Tibial nerve (tissue), 4 donors: ENCODE data around the gene U2AF1L4. TPM values are rescaled to one million over a fixed set of nuclear protein-coding genes. Genes with fewer than 3 reads are reported as not detected.

ENCODE experiments used
- DNase-seq, 2 donors: peaks; one replicate each; pipeline ENCODE4 v3.0.0-alpha.2; 2019; ENCODE audit warnings: low spot score in 2 of 2
- H3K27ac ChIP-seq, 4 donors: fragments of 200-600 bp; sonication (generic) in 3 of 4; one replicate each; pipeline ENCODE4 v1.5.1; 2017 to 2019; ENCODE audit warnings: mild to moderate bottlenecking in 1 of 4
- H3K27me3 ChIP-seq, 2 donors: fragments of 200-600 bp; sonication (generic) in 1 of 2; one replicate each; pipeline versions ENCODE4 v1.5.1 to v1.6.0; 2017 to 2019
- H3K36me3 ChIP-seq, 3 donors: fragments of 200-600 bp; sonication (generic); one replicate each; pipeline ENCODE4 v1.5.1; 2018 to 2019
- H3K4me1 ChIP-seq, 4 donors: fragments of 200-600 bp; sonication (generic) in 3 of 4; one replicate each; pipeline ENCODE4 v1.5.1; 2017 to 2019
- H3K4me3 ChIP-seq, 4 donors: fragments of 200-600 bp; sonication (generic) in 3 of 4; one replicate each; pipeline ENCODE4 v1.5.1; 2017 to 2019; ENCODE audit warnings: mild to moderate bottlenecking in 1 of 4, moderate library complexity in 1 of 4
- H3K9me3 ChIP-seq, 4 donors: fragments of 200-600 bp; sonication (generic) in 3 of 4; one replicate each; pipeline ENCODE4 v1.5.1; 2017 to 2019
- CTCF ChIP-seq, 5 experiments: fragments of 200-600 bp in 3 of 5; fragments of 450-650 bp in 2 of 5; sonication (generic) in 3 of 5; IDR thresholded peaks; one replicate each; pipeline ENCODE4 v1.5.1; 2016 to 2019; ENCODE audit warnings: antibody characterized with exemption in 5 of 5, mild to moderate bottlenecking in 3 of 5, moderate library complexity in 2 of 5
- EP300 ChIP-seq, 2 donors: sonication (generic); formaldehyde crosslinking; IDR thresholded peaks; one replicate each; pipeline ENCODE4 v1.6.1; 2017; ENCODE audit warnings: antibody characterized with exemption in 2 of 2, mild to moderate bottlenecking in 1 of 2
- POLR2A ChIP-seq, 2 donors: fragments of 450-650 bp; IDR thresholded peaks; one replicate each; pipeline ENCODE4 v1.6.1; 2017; ENCODE audit warnings: antibody characterized with exemption in 2 of 2, mild to moderate bottlenecking in 2 of 2, moderate library complexity in 2 of 2
- WGBS, 2 donors: methylation state at CpG; one replicate each; pipeline ENCODE4 v1.1.5; 2018; 5-methylcytosine and 5-hydroxymethylcytosine counted together
- total RNA-seq, 4 donors: library from RNA; depleted of rRNA; stranded (reverse); fragments of >200 nt; gene quantifications; one replicate each; pipeline ENCODE4 v1.1.0, GENCODE V29; 2016

Gene U2AF1L4
- total RNA-seq, 4 donors from 2014 or later, result 17.8 to 51.1 (median 43.2) TPM

- peak overlapping the region in 3 of 4 donors; percentile 60 to 87 (median 63) for H3K27ac ChIP-seq
- peaks cover 0 to 39% (median 0%) of the 10 kb centered on the region in 3 donors for H3K36me3 ChIP-seq
- WGBS, 2 donors, result 36 to 42% methylated on average over 13 of the region's 13 CpGs
- peak overlapping the region; percentile 82 to 98 (median 88) for H3K4me3 ChIP-seq
- H3K4me1 ChIP-seq, result peaks cover 0 to 30% (median 19%) of the 10 kb centered on the region in 4 donors
- no peaks in the 10 kb centered on the region for H3K9me3 ChIP-seq
- DNase-seq, result no peak
- no peaks in the 10 kb centered on the region for H3K27me3 ChIP-seq
- TF ChIP-seq CTCF (IDR thresholded peaks at IDR 0.05) (no peak), EP300 (IDR thresholded peaks at IDR 0.05) (no peak), POLR2A (IDR thresholded peaks at IDR 0.05) (no peak)
These were observed 31.0 kb upstream of the U2AF1L4 start for GRCh38 chr19:35776102-35776788.

DNA sequence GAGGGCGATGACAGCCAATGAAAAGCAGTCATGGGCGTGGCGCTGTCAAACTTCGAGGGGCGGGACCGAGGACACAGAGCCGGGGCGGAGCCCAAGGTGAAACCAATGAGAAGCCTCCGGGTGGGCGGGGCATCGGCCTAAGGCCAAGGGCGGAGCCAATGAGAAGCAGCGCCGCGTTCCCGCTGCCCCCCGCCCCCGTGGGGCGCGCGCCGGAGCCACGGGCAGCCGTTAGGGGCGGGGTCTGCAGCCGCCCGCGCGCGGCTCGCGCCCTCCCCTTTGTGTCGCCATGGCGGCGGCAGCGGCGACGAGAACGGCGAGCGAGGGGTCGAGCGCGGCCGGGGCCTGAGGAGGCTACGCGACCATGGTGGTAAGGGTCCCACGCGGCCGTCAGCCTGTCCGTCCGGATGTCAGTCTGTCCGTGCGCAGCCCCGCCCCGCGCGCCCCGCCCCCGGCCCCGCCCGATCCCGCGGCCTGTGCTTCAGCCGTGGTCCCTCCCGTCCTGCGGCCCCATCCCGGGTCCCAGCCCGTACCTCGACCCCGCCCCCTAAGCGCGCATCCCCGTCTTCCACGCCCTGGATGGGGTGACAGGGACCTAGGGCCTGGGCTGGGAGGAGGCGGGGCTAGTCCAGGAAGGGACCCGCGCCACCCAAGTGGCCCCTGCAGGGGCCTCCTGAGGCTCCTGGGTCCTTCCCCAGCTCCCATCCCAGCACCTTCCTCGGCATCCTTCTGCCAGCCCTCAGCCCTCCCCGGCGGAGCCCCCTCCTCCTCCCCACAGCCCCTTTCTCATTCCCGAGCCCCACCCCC, 30.3 kb upstream of the U2AF1L4 start, which contains the start of gene ARHGAP33:
Gene ARHGAP33, plus strand, starts transcription at position 267 of the 804 bp plus-strand sequence. Its CDS starts 95 bp downstream, at position 362.
- Histone ChIP-seq H3K9me3 (no peaks in the 10 kb centered on the region), H3K36me3 (peaks cover 0 to 32% (median 0%) of the 10 kb centered on the region in 3 donors), H3K4me1 (peaks cover 0 to 30% (median 19%) of the 10 kb centered on the region in 4 donors), H3K4me3 (peak within 1 kb of the TSS; percentile 82 to 98 (median 88)), H3K27ac (peak within 1 kb of the TSS in 3 of 4 donors; percentile 60 to 87 (median 63)), H3K27me3 (no peaks in the 10 kb centered on the region)
- 0 to 2% methylated on average over 25 to 31 of the region's 82 CpGs for WGBS, 2 donors
- TF ChIP-seq CTCF (IDR thresholded peaks at IDR 0.05) (peak in 1 of 5 experiments; percentile 17), POLR2A (IDR thresholded peaks at IDR 0.05) (peak in 1 of 2 donors; percentile 24), EP300 (IDR thresholded peaks at IDR 0.05) (no peak)
- DNase-seq, result peak; percentile 99 to 100

DNA sequence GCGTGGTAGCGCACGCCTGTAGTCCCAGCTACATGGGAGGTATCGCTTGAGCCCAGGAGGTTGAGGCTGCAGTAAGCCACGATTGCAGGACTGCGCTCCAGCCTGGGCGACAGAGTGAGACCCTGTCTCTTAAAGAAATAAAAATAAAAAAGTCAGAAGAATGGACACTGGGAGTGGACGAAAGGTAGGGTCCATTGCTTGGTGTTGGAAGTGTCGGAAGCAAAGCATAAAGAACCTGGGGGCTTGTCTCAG, 29.8 kb upstream of the U2AF1L4 start:
- H3K36me3 ChIP-seq, result peaks cover 0 to 26% (median 0%) of the 10 kb centered on the region in 3 donors
- H3K4me1 ChIP-seq, result peaks cover 0 to 30% (median 19%) of the 10 kb centered on the region in 4 donors
- no peaks in the 10 kb centered on the region for H3K9me3 ChIP-seq
- TF ChIP-seq CTCF (IDR thresholded peaks at IDR 0.05) (no peak), POLR2A (IDR thresholded peaks at IDR 0.05) (no peak), EP300 (IDR thresholded peaks at IDR 0.05) (no peak)
- 26 to 32% methylated on average over 8 to 9 of the region's 9 CpGs for WGBS, 2 donors
- peak overlapping the region; percentile 15 to 98 (median 84) for H3K4me3 ChIP-seq
- H3K27ac ChIP-seq, result no peak overlapping the region
- no peak for DNase-seq
- no peaks in the 10 kb centered on the region for H3K27me3 ChIP-seq

GRCh38 chr19:35774274-35775045, 29.2 kb upstream of the U2AF1L4 start:
- 50 to 51% methylated on average over 13 to 16 of the region's 16 CpGs for WGBS, 2 donors
- H3K4me1 ChIP-seq, result peaks cover 0 to 30% (median 19%) of the 10 kb centered on the region in 4 donors
- no peaks in the 10 kb centered on the region for H3K9me3 ChIP-seq
- no peaks in the 10 kb centered on the region for H3K27me3 ChIP-seq
- H3K27ac ChIP-seq, result no peak overlapping the region
- DNase-seq, result no peak
- peaks cover 0 to 25% (median 0%) of the 10 kb centered on the region in 3 donors for H3K36me3 ChIP-seq
- TF ChIP-seq CTCF (IDR thresholded peaks at IDR 0.05) (no peak), POLR2A (IDR thresholded peaks at IDR 0.05) (no peak), EP300 (IDR thresholded peaks at IDR 0.05) (no peak)
- peak overlapping the region; percentile 15 to 98 (median 84) for H3K4me3 ChIP-seq
